Measurements from ENCODE around the gene LSM11. TPM values are rescaled to one million over a fixed set of nuclear protein-coding genes. Genes with fewer than 3 reads are reported as not detected.

The LSM11 gene
- total and polyA plus RNA-seq, 11 donors: 0.42 to 3.1 (median 1.9) TPM

- 95 to 98% (median 97%) methylated on average over 7 of the region's 7 CpGs for WGBS, 4 donors
- Histone ChIP-seq H3K4me3 (no peak overlapping the region), H3K4me1 (peaks cover 0 to 6% (median 0%) of the 10 kb centered on the region in 12 donors), H3K9me3 (peaks cover 0 to 4% (median 0%) of the 10 kb centered on the region in 12 donors), H3K36me3 (no peaks in the 10 kb centered on the region), H3K27me3 (no peaks in the 10 kb centered on the region), H3K27ac (no peak overlapping the region)
- DNase-seq (no peak), ATAC-seq (no peak)
- intact Hi-C loops (cut with DNase I): loop anchor here in 1 of 10 donors (10.0 kb wide), 1 partner anchor 1368 kb away; no protein-coding TSS in a partner anchor
- TF ChIP-seq POLR2A (IDR thresholded peaks at IDR 0.05) (no peak), CTCF (IDR thresholded peaks at IDR 0.05) (no peak)
Measured at GRCh38 chr5:157766442-157766841, 22.9 kb downstream of the LSM11 start.

DNA sequence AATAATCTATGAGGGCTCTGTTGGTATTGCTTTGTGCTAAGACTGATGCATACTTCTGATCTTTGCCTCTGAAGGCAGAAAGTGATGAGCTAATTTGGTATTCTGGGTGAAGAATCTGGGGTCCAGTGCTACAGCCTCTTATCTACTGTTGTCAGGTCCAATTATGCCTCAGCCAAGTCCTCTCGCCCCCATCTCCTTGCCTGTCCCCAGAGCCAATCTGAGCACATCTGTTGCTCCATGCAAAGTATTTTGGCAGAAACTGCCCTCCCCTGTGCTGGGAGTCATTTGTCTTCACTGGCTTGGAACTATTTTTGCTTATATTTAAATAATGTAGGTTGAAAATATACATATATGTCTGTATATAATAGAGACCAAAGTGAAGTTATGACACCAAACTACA lies 23.4 kb downstream of the LSM11 start:
- peaks cover 0 to 4% (median 0%) of the 10 kb centered on the region in 12 donors for H3K4me1 ChIP-seq
- WGBS, 4 donors: 47 to 70% (median 59%) methylated on average over 1 of the region's 1 CpG
- no peak for TF ChIP-seq CTCF (IDR thresholded peaks at IDR 0.05)
- no peak for TF ChIP-seq POLR2A (IDR thresholded peaks at IDR 0.05)
- intact Hi-C loops (cut with DNase I): loop anchor here in 1 of 10 donors (10.0 kb wide), 1 partner anchor 1368 kb away; no protein-coding TSS in a partner anchor
- ATAC-seq (no peak), DNase-seq (no peak)
- H3K27ac ChIP-seq: no peak overlapping the region
- H3K36me3 ChIP-seq: no peaks in the 10 kb centered on the region
- H3K27me3 ChIP-seq: no peaks in the 10 kb centered on the region
- no peak overlapping the region for H3K4me3 ChIP-seq
- peaks cover 0 to 4% (median 0%) of the 10 kb centered on the region in 12 donors for H3K9me3 ChIP-seq

- intact Hi-C loops (cut with DNase I): loop anchor here in 1 of 10 donors (10.0 kb wide), 1 partner anchor 1367 kb away; no protein-coding TSS in a partner anchor
- TF ChIP-seq POLR2A (IDR thresholded peaks at IDR 0.05) (no peak), CTCF (IDR thresholded peaks at IDR 0.05) (no peak)
- no peaks in the 10 kb centered on the region for H3K36me3 ChIP-seq
- H3K4me3 ChIP-seq: no peak overlapping the region
- ATAC-seq: no peak
- H3K4me1 ChIP-seq: peaks cover 0 to 2% (median 0%) of the 10 kb centered on the region in 12 donors
- H3K27me3 ChIP-seq: no peaks in the 10 kb centered on the region
- DNase-seq: no peak
- 50 to 100% (median 88%) methylated on average over 2 to 3 of the region's 3 CpGs for WGBS, 4 donors
- H3K9me3 ChIP-seq: peaks cover 0 to 4% (median 0%) of the 10 kb centered on the region in 12 donors
- peak overlapping the region in 1 of 12 donors; percentile 3 for H3K27ac ChIP-seq
Measured at GRCh38 chr5:157767689-157768088, 24.2 kb downstream of the LSM11 start.

GRCh38 chr5:157770665-157771064 lies 27.2 kb downstream of the LSM11 start:
- Histone ChIP-seq H3K4me3 (no peak overlapping the region), H3K27ac (no peak overlapping the region), H3K27me3 (no peaks in the 10 kb centered on the region), H3K9me3 (peaks cover 0 to 4% (median 0%) of the 10 kb centered on the region in 12 donors), H3K36me3 (no peaks in the 10 kb centered on the region), H3K4me1 (peaks cover 0 to 2% (median 0%) of the 10 kb centered on the region in 12 donors)
- WGBS, 4 donors: 92 to 98% (median 97%) methylated on average over 4 of the region's 4 CpGs
- intact Hi-C loops (cut with DNase I): no loop called here
- TF ChIP-seq CTCF (IDR thresholded peaks at IDR 0.05) (no peak), POLR2A (IDR thresholded peaks at IDR 0.05) (no peak)
- no peak for ATAC-seq
- DNase-seq: no peak
